ENCODE measurements around the gene GPD2.

DNA sequence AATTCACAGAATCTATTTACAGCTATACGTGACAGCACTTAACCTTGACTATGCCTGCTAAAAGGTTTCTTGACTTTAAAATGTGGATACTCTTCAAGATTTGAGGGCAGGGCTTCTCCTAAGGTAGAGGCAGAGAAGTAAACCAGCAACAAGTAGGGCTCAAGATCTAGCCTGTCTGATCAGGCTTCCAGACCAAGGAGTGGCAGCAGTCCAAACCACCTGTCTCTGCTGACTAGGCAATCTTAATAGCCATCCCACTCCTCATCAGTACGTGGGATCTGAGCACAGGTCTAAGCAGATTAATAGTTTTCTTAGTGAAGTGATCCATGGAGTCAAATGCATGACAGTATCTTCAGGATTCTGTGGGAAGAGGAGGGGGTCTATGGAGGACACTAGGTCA, 100.4 kb downstream of the GPD2 start:
- TF ChIP-seq POLR2A (IDR thresholded peaks at IDR 0.05; ENCODE audit: extremely low read depth, insufficient read length), result no peak
- TF ChIP-seq, protein P1, sequence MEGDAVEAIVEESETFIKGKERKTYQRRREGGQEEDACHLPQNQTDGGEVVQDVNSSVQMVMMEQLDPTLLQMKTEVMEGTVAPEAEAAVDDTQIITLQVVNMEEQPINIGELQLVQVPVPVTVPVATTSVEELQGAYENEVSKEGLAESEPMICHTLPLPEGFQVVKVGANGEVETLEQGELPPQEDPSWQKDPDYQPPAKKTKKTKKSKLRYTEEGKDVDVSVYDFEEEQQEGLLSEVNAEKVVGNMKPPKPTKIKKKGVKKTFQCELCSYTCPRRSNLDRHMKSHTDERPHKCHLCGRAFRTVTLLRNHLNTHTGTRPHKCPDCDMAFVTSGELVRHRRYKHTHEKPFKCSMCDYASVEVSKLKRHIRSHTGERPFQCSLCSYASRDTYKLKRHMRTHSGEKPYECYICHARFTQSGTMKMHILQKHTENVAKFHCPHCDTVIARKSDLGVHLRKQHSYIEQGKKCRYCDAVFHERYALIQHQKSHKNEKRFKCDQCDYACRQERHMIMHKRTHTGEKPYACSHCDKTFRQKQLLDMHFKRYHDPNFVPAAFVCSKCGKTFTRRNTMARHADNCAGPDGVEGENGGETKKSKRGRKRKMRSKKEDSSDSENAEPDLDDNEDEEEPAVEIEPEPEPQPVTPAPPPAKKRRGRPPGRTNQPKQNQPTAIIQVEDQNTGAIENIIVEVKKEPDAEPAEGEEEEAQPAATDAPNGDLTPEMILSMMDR (IDR thresholded peaks at IDR 0.05; ENCODE audit: low read depth, low read length), result no peak
- TF ChIP-seq, protein P2, sequence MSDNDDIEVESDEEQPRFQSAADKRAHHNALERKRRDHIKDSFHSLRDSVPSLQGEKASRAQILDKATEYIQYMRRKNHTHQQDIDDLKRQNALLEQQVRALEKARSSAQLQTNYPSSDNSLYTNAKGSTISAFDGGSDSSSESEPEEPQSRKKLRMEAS (IDR thresholded peaks at IDR 0.05; ENCODE audit: low read depth, low read length), result no peak
